Right forelimb (tissue), 1 donor: ENCODE measurements around the gene CHI3L1.
A peak's percentile ranks its signal among the peaks of the same experiment; 100 is the strongest.

ENCODE experiments used
- DNase-seq: peaks from one replicate; pipeline ENCODE4 v3.0.0-alpha.2; 2018

CHI3L1 gene

GRCh38 chr1:203149188-203149840 is 37.2 kb downstream of the CHI3L1 start:
- no peak for DNase-seq

- no peak for DNase-seq
Observed at GRCh38 chr1:203148579-203148978, 37.9 kb downstream of the CHI3L1 start.

GRCh38 chr1:203148127-203148526 is 38.4 kb downstream of the CHI3L1 start:
- no peak for DNase-seq

GRCh38 chr1:203147376-203147775 is 39.1 kb downstream of the CHI3L1 start:
- DNase-seq, result no peak

- no peak for DNase-seq
Observed at GRCh38 chr1:203146537-203146936, 40.0 kb downstream of the CHI3L1 start.

DNA sequence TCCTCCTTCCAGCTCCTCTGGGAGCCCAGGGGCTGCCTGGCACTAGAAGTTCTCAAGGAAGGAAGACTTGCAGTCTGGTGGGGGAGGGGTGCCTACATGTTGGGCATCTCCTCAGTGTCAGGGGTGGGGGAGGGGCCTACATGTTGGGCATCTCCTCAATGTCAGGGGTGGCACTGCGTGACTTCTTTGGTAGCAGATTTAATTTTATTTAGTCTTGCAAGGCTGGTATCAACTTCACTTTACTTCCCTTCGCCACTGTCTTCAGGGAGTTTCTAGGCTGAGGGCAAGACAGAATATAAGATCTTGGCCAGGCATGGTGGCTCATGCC is 40.5 kb downstream of the CHI3L1 start:
- DNase-seq, result no peak

DNA sequence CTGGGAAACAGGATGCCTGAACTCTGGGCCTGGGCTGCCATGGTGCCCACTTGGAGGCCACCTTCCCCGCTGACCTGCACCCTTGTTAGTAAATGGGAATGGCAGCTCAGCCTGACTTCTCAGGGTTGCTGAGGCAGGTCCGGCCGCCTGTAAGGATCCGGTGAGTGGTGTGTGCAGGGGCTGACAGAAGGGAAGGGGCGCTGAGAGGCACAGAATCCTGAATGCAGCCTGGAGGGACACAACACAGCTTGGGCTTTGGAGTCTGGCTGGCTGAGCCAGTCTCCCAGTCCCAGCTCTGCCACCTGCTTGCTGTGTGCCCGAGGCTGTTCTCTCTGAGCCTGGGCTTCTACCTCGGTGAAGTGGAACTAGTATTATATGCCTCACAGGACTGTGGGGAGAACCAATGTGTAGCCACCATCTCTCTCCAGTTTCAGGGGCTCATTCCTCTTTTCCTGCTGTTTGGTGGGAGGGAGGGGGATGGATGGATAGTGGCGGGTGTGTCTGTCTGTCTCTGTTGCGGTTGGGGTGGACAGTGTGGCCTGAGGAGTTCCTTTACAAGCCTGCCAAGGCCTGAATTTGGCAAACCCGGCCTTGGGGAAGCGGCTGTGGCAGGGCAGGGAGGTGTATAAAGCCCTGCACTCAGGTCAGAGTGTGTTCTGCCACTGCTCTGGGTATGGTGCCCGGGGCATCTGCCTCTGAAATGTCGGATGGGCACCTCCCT is 41.0 kb downstream of the CHI3L1 start:
- DNase-seq, result no peak

- no peak for DNase-seq
Observed at GRCh38 chr1:203144661-203145060, 41.8 kb downstream of the CHI3L1 start.

DNA sequence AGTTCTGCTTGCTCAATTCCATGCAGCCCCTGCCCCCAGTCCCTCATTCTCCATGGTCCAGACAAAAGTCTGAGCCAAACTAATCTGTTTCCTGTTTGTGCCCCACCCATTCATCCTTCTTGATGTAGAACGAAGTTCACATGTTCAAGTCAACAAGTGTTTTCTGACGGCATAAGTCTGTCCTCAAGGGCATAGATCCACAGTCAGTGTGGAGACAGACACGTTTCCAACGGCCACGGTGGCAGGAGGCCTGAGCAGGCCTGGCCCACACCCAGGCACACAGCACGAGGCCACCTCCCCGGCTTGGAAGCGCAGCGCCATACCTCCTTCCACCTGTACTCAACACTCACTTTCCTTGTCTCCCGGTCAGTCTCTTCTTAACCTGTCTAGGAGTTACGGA is 42.9 kb downstream of the CHI3L1 start:
- DNase-seq, result no peak

GRCh38 chr1:203142684-203143408 is 43.7 kb downstream of the CHI3L1 start:
- no peak for DNase-seq

GRCh38 chr1:203142124-203142523 is 44.4 kb downstream of the CHI3L1 start:
- DNase-seq, result no peak

GRCh38 chr1:203140743-203141520 is 45.6 kb downstream of the CHI3L1 start:
- DNase-seq, result no peak

DNA sequence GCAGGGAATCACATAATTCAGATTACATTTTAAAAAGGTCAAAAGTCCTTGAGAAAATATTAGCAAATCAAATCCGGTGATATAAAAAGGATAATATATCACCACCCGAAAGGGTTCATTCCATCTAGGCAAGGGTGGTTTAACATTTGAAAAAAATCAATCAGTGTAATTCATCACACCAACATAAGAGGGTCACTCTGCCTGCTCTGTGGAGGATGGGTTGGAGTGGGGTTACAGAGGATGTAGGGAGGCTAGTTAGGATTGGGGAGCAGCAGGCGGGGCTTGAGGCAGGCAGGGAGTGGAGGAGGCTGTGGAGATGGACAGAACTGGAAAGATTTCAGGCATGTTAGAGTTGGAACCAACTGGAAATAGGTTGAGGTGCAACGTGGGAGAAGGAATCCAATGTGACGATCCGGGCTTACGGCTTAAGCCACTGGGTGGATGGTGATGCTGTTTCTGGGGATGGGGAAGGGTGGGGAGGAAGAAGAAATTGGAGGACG is 46.5 kb downstream of the CHI3L1 start:
- no peak for DNase-seq

- DNase-seq, result no peak
Observed at GRCh38 chr1:203138066-203138465, 48.4 kb downstream of the CHI3L1 start.

- no peak for DNase-seq
Observed at GRCh38 chr1:203137324-203137723, 49.2 kb downstream of the CHI3L1 start.

DNA sequence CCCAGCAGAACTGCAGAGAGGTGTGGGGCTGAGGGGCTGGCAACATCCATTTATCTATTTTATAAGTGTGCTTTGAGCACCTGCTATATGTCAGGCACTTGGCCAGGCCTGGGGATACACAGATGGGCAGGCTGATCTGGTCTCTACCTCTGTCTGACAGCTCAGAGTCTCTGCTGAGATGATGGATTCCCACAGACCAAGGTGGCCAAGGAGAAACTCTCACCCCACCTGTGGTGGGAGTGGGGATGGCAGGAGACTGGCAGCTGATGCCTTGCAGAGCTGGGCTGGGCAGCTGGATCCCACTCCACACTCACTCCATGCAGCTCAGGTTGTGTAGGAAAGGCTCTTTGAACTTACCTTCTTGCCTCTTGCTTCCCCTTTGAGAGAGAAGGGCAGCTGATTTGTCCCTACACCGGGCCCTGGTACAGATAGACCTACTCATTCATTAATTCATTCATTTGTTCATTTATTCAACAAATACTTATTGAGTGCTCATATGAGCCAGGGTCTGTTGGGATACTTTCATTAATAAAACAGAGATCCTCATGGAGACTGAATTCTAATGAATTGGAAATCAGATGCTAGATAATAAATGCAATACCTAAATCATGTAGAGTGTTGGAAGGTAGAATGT is 50.0 kb downstream of the CHI3L1 start:
- no peak for DNase-seq

DNA sequence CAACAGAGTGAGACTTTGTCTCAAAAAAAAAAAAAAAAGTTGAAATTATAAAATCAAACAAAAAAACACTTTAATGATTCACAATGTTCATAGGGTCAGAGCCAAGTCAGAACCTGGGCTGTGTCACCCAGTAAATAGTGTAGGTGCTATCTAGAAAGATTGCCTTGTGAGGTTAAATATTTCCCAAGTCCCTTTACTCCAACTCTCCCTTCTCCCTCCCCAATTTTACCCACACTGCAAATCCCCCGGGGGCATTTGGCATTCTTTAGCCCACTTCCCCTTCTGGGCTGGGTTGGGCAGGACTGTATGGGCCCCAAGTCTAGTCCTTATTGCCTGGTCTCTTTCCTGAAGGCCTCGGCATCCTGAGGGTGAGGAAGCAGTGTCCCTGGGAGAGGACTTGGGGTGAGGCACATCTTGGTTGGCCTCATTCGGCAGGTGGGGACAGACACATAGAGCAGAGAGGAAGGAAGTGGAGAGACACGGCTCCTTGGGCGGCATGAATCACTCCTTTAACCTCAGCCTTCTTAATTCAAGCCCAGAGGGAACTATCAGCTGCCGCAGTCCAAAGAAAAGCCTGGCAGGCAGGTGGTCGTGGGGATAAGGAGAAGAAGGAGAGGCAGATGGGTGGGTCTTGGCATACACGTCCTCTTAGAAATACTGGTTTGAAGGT is 50.7 kb downstream of the CHI3L1 start:
- no peak for DNase-seq

GRCh38 chr1:203133970-203134725 is 52.4 kb downstream of the CHI3L1 start:
- no peak for DNase-seq

DNA sequence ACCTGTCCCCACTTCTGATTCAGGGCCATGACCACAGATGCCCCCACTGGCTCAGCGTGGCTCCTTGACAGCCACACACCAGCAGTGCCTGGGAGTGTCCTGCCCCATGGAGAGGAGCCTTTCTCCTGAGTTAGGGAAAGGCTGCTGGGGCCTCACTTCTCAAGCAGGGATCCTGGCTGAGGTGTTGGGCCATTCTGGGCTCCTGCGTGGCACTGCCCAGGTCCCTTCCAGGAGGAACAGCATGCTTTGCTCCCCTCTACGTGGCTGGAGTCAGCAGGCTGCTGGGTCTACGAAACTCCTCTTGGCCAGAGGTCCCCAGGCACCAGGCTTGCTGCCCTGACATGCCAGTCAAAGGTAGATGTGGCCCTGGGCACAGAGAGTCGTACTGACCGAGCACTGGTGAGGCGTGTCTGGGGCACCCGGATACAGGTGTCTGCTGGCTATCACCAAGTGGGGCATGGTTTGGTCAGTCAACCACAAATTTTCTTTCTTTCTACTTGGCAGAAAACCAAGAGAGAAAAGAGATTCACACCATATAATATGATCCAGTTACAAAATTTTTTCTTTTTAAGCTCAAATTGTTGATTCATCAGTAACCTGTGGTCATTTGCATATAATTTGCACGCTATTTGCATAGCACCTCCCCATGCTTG is 54.8 kb downstream of the CHI3L1 start:
- DNase-seq, result no peak

DNA sequence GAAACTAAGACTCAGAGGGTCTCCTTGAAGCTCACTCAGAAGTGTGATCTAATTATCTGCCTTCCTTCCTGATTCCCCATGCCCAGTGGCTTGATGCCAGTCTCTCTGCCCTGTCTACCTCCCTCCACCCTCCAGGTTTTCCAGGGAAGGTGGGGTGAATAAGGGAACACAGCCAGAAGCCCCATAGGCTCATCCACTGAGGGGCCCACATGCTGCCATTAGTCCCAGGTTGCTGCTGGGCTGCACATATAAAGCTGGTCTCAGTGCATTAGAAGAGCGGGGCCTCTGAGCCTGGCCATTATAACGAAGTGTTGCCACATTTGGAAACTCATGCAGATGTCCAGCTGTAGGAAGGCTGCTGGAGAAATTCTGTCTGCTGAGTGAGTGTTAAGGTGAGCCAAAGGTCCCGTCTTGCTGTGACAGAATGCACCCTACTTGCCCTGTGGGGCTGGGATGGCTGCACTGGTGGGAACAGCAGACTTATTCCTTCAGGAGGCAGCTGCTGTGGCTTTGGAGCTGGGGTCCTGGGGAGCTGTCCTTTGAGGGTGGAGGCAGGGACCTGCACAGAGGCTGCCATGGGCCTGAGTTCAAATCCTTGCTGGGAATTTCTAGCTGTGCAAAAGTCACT is 56.0 kb downstream of the CHI3L1 start:
- peak; percentile 32 for DNase-seq
